PC-3 (cell line): ENCODE data around the gene SDF2.

Source experiments
- EZH2 ChIP-seq: fragments of 300-600 bp; sonication (generic); IDR thresholded peaks from one replicate; pipeline ENCODE4 v1.6.1; 2017; ENCODE audit warnings: antibody characterized with exemption, mild to moderate bottlenecking, low read length; ENCODE audit not compliant: unreplicated experiment
- EZH2phosphoT487 ChIP-seq: fragments of 300-600 bp; sonication (generic); IDR thresholded peaks from 2 replicates; pipeline ENCODE4 v1.6.1; 2018; ENCODE audit warnings: mild to moderate bottlenecking, antibody characterized with exemption, low read length, borderline replicate concordance
- TF ChIP-seq, protein P1 (sequence below): fragments of 300-600 bp; sonication (generic); conservative IDR thresholded peaks from 2 replicates; pipeline ENCODE4 v1.5.1; 2017; ENCODE audit warnings: antibody characterized with exemption, low read depth, mild to moderate bottlenecking, low read length

DNA sequence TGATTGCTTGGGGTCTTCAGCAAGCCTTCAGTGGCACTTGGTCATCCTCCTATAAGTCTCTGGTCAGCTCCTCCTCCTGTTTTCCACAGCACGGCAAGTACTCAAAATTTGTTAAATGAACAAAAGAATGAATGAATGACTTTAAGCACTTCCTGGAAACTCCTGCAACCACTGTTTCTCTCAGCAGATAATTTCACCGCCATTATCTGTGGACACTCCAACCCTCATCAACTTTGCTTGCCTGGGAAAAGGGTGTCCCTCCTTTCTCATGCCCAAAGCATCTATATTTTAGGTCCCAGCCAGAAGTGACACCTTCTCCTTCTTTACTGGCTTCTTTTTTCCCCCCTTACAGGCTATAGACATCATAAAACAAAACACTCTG is 45.6 kb upstream of the SDF2 start:
- TF ChIP-seq, protein P1, sequence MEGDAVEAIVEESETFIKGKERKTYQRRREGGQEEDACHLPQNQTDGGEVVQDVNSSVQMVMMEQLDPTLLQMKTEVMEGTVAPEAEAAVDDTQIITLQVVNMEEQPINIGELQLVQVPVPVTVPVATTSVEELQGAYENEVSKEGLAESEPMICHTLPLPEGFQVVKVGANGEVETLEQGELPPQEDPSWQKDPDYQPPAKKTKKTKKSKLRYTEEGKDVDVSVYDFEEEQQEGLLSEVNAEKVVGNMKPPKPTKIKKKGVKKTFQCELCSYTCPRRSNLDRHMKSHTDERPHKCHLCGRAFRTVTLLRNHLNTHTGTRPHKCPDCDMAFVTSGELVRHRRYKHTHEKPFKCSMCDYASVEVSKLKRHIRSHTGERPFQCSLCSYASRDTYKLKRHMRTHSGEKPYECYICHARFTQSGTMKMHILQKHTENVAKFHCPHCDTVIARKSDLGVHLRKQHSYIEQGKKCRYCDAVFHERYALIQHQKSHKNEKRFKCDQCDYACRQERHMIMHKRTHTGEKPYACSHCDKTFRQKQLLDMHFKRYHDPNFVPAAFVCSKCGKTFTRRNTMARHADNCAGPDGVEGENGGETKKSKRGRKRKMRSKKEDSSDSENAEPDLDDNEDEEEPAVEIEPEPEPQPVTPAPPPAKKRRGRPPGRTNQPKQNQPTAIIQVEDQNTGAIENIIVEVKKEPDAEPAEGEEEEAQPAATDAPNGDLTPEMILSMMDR: no peak
- TF ChIP-seq EZH2: no peak
- no peak for TF ChIP-seq EZH2phosphoT487
